Measurements from ENCODE around the gene TMEM154.

TMEM154 gene

GRCh38 chr4:152679414-152680281, at the start of gene TMEM154:
TSS of gene TMEM154 (minus strand) at chr4:152679997. CDS start at chr4:152679933, 64 bp downstream.
- no peaks in the 10 kb centered on the region for H3K9me3 ChIP-seq (ENCODE audit: control insufficient read depth, insufficient read depth, low read length)
- no peaks in the 10 kb centered on the region for H3K36me3 ChIP-seq (ENCODE audit: control insufficient read depth, insufficient read depth, low read length)
- peak within 1 kb of the TSS; percentile 37 for H3K27ac ChIP-seq (ENCODE audit: low read depth, low read length)
- H3K27me3 ChIP-seq (ENCODE audit: control insufficient read depth, insufficient read depth, low read length) = peaks cover 28% of the 10 kb centered on the region
- H3K4me3 ChIP-seq (ENCODE audit: low read depth, low read length) = peak within 1 kb of the TSS; percentile 67
- peaks cover 29% of the 10 kb centered on the region for H3K4me1 ChIP-seq (ENCODE audit: control insufficient read depth, insufficient read depth, low read length)
- H3K9ac ChIP-seq (ENCODE audit: low read depth, low read length) = peak within 1 kb of the TSS; percentile 55

GRCh38 chr4:152729466-152729865, 49.7 kb upstream of the TMEM154 start:
- Histone ChIP-seq H3K4me1 (ENCODE audit: control insufficient read depth, insufficient read depth, low read length) (no peaks in the 10 kb centered on the region), H3K27me3 (ENCODE audit: control insufficient read depth, insufficient read depth, low read length) (no peaks in the 10 kb centered on the region), H3K9me3 (ENCODE audit: control insufficient read depth, insufficient read depth, low read length) (no peaks in the 10 kb centered on the region), H3K36me3 (ENCODE audit: control insufficient read depth, insufficient read depth, low read length) (no peaks in the 10 kb centered on the region), H3K27ac (ENCODE audit: low read depth, low read length) (no peak overlapping the region), H3K9ac (ENCODE audit: low read depth, low read length) (no peak overlapping the region), H3K4me3 (ENCODE audit: low read depth, low read length) (no peak overlapping the region)

- no peak overlapping the region for H3K4me3 ChIP-seq (ENCODE audit: low read depth, low read length)
These were observed 48.5 kb upstream of the TMEM154 start for GRCh38 chr4:152728343-152728742.

GRCh38 chr4:152727784-152728183, 48.0 kb upstream of the TMEM154 start:
- Histone ChIP-seq H3K4me3 (ENCODE audit: low read depth, low read length) (no peak overlapping the region), H3K27me3 (ENCODE audit: control insufficient read depth, insufficient read depth, low read length) (no peaks in the 10 kb centered on the region), H3K9ac (ENCODE audit: low read depth, low read length) (no peak overlapping the region), H3K4me1 (ENCODE audit: control insufficient read depth, insufficient read depth, low read length) (no peaks in the 10 kb centered on the region), H3K9me3 (ENCODE audit: control insufficient read depth, insufficient read depth, low read length) (no peaks in the 10 kb centered on the region), H3K27ac (ENCODE audit: low read depth, low read length) (no peak overlapping the region), H3K36me3 (ENCODE audit: control insufficient read depth, insufficient read depth, low read length) (no peaks in the 10 kb centered on the region)

More at GRCh38 chr4:152728343-152728742, 48.5 kb upstream of the TMEM154 start:
- H3K4me1 ChIP-seq (ENCODE audit: control insufficient read depth, insufficient read depth, low read length) = no peaks in the 10 kb centered on the region
- no peak overlapping the region for H3K9ac ChIP-seq (ENCODE audit: low read depth, low read length)
- H3K27me3 ChIP-seq (ENCODE audit: control insufficient read depth, insufficient read depth, low read length) = no peaks in the 10 kb centered on the region
- no peak overlapping the region for H3K27ac ChIP-seq (ENCODE audit: low read depth, low read length)
- no peaks in the 10 kb centered on the region for H3K36me3 ChIP-seq (ENCODE audit: control insufficient read depth, insufficient read depth, low read length)
- no peaks in the 10 kb centered on the region for H3K9me3 ChIP-seq (ENCODE audit: control insufficient read depth, insufficient read depth, low read length)

- no peak overlapping the region for H3K4me3 ChIP-seq (ENCODE audit: low read depth, low read length)
- no peak overlapping the region for H3K27ac ChIP-seq (ENCODE audit: low read depth, low read length)
- no peaks in the 10 kb centered on the region for H3K27me3 ChIP-seq (ENCODE audit: control insufficient read depth, insufficient read depth, low read length)
- H3K4me1 ChIP-seq (ENCODE audit: control insufficient read depth, insufficient read depth, low read length) = 0 out of 2 replicates have a peak, but pooled peaks cover 3% of the 10 kb centered on the region
- no peak overlapping the region for H3K9ac ChIP-seq (ENCODE audit: low read depth, low read length)
- no peaks in the 10 kb centered on the region for H3K9me3 ChIP-seq (ENCODE audit: control insufficient read depth, insufficient read depth, low read length)
- H3K36me3 ChIP-seq (ENCODE audit: control insufficient read depth, insufficient read depth, low read length) = no peaks in the 10 kb centered on the region
These were observed 44.7 kb upstream of the TMEM154 start for GRCh38 chr4:152724494-152724893.

- H3K4me3 ChIP-seq (ENCODE audit: low read depth, low read length) = no peak overlapping the region
- H3K9me3 ChIP-seq (ENCODE audit: control insufficient read depth, insufficient read depth, low read length) = no peaks in the 10 kb centered on the region
- no peak overlapping the region for H3K9ac ChIP-seq (ENCODE audit: low read depth, low read length)
- H3K27ac ChIP-seq (ENCODE audit: low read depth, low read length) = no peak overlapping the region
- H3K27me3 ChIP-seq (ENCODE audit: control insufficient read depth, insufficient read depth, low read length) = no peaks in the 10 kb centered on the region
- 0 out of 2 replicates have a peak, but pooled peaks cover 3% of the 10 kb centered on the region for H3K4me1 ChIP-seq (ENCODE audit: control insufficient read depth, insufficient read depth, low read length)
- H3K36me3 ChIP-seq (ENCODE audit: control insufficient read depth, insufficient read depth, low read length) = no peaks in the 10 kb centered on the region
These were observed 43.4 kb upstream of the TMEM154 start for GRCh38 chr4:152723236-152723635.

- H3K4me1 ChIP-seq (ENCODE audit: control insufficient read depth, insufficient read depth, low read length) = peaks cover 7% of the 10 kb centered on the region
- H3K4me3 ChIP-seq (ENCODE audit: low read depth, low read length) = no peak overlapping the region
- H3K9ac ChIP-seq (ENCODE audit: low read depth, low read length) = no peak overlapping the region
- no peaks in the 10 kb centered on the region for H3K36me3 ChIP-seq (ENCODE audit: control insufficient read depth, insufficient read depth, low read length)
- no peaks in the 10 kb centered on the region for H3K27me3 ChIP-seq (ENCODE audit: control insufficient read depth, insufficient read depth, low read length)
- no peak overlapping the region for H3K27ac ChIP-seq (ENCODE audit: low read depth, low read length)
- H3K9me3 ChIP-seq (ENCODE audit: control insufficient read depth, insufficient read depth, low read length) = 0 out of 2 replicates have a peak, but pooled peaks cover 2% of the 10 kb centered on the region
These were observed 40.2 kb upstream of the TMEM154 start for GRCh38 chr4:152719801-152720556.

GRCh38 chr4:152719291-152719690, 39.5 kb upstream of the TMEM154 start:
- H3K9me3 ChIP-seq (ENCODE audit: control insufficient read depth, insufficient read depth, low read length) = 0 out of 2 replicates have a peak, but pooled peaks cover 3% of the 10 kb centered on the region
- H3K4me3 ChIP-seq (ENCODE audit: low read depth, low read length) = no peak overlapping the region
- H3K4me1 ChIP-seq (ENCODE audit: control insufficient read depth, insufficient read depth, low read length) = peaks cover 14% of the 10 kb centered on the region
- no peaks in the 10 kb centered on the region for H3K36me3 ChIP-seq (ENCODE audit: control insufficient read depth, insufficient read depth, low read length)
- no peaks in the 10 kb centered on the region for H3K27me3 ChIP-seq (ENCODE audit: control insufficient read depth, insufficient read depth, low read length)
- no peak overlapping the region for H3K9ac ChIP-seq (ENCODE audit: low read depth, low read length)
- no peak overlapping the region for H3K27ac ChIP-seq (ENCODE audit: low read depth, low read length)

GRCh38 chr4:152715076-152715475, 35.3 kb upstream of the TMEM154 start:
- H3K27me3 ChIP-seq (ENCODE audit: control insufficient read depth, insufficient read depth, low read length) = no peaks in the 10 kb centered on the region
- H3K27ac ChIP-seq (ENCODE audit: low read depth, low read length) = no peak overlapping the region
- H3K9ac ChIP-seq (ENCODE audit: low read depth, low read length) = no peak overlapping the region
- H3K36me3 ChIP-seq (ENCODE audit: control insufficient read depth, insufficient read depth, low read length) = no peaks in the 10 kb centered on the region
- peaks cover 18% of the 10 kb centered on the region for H3K4me1 ChIP-seq (ENCODE audit: control insufficient read depth, insufficient read depth, low read length)
- H3K4me3 ChIP-seq (ENCODE audit: low read depth, low read length) = no peak overlapping the region
- H3K9me3 ChIP-seq (ENCODE audit: control insufficient read depth, insufficient read depth, low read length) = 0 out of 2 replicates have a peak, but pooled peaks cover 3% of the 10 kb centered on the region

GRCh38 chr4:152713951-152714705, 34.3 kb upstream of the TMEM154 start:
- H3K36me3 ChIP-seq (ENCODE audit: control insufficient read depth, insufficient read depth, low read length) = no peaks in the 10 kb centered on the region
- H3K27ac ChIP-seq (ENCODE audit: low read depth, low read length) = no peak overlapping the region
- peaks cover 24% of the 10 kb centered on the region for H3K4me1 ChIP-seq (ENCODE audit: control insufficient read depth, insufficient read depth, low read length)
- H3K9me3 ChIP-seq (ENCODE audit: control insufficient read depth, insufficient read depth, low read length) = 0 out of 2 replicates have a peak, but pooled peaks cover 3% of the 10 kb centered on the region
- no peak overlapping the region for H3K9ac ChIP-seq (ENCODE audit: low read depth, low read length)
- H3K4me3 ChIP-seq (ENCODE audit: low read depth, low read length) = no peak overlapping the region
- no peaks in the 10 kb centered on the region for H3K27me3 ChIP-seq (ENCODE audit: control insufficient read depth, insufficient read depth, low read length)
